ENCODE measurements around the gene TNK1. TPM values are rescaled to one million over a fixed set of nuclear protein-coding genes. Genes with fewer than 3 reads are reported as not detected.

TNK1 gene
- total RNA-seq, 1 donor from 2014 or later = 0.34 TPM

DNA sequence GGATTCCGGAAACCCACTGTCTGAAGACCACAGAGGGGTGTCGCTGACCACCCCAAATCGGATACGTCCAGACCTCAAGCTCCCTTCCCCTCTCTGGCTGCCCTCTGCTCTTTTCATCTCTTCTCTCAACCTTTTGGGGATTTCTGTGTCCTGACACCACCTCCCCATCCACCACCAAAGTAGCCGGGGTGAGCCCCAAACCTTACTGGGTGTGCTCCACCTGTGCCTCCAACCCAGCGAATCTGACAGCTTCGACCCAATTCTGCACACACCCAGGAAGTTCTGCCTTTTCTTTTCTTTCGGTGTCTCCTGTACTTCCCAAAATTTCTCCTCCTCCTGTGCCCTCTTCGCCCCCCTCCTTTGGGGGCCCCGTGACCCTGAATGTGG, 28.4 kb upstream of the TNK1 start:
- Mint-ChIP-seq H3K4me3 (ENCODE audit: unreplicated experiment) (peak overlapping the region; percentile 90), H3K27me3 (ENCODE audit: unreplicated experiment) (peaks cover 11% of the 10 kb centered on the region), H3K9me3 (ENCODE audit: unreplicated experiment) (peaks cover 6% of the 10 kb centered on the region), H3K4me1 (ENCODE audit: low read depth, unreplicated experiment) (peaks cover 6% of the 10 kb centered on the region), H3K27ac (ENCODE audit: unreplicated experiment) (peak overlapping the region; percentile 25), H3K36me3 (ENCODE audit: unreplicated experiment) (no peaks in the 10 kb centered on the region)
- no peak for DNase-seq
- no peak for TF ChIP-seq CTCF (IDR thresholded peaks at IDR 0.05; ENCODE audit: partially characterized antibody, unreplicated experiment)

GRCh38 chr17:7352910-7353635, 27.8 kb upstream of the TNK1 start:
- H3K36me3 Mint-ChIP-seq (ENCODE audit: unreplicated experiment) = no peaks in the 10 kb centered on the region
- H3K9me3 Mint-ChIP-seq (ENCODE audit: unreplicated experiment) = peaks cover 6% of the 10 kb centered on the region
- peak overlapping the region; percentile 90 for H3K4me3 Mint-ChIP-seq (ENCODE audit: unreplicated experiment)
- peaks cover 11% of the 10 kb centered on the region for H3K27me3 Mint-ChIP-seq (ENCODE audit: unreplicated experiment)
- TF ChIP-seq CTCF (IDR thresholded peaks at IDR 0.05; ENCODE audit: partially characterized antibody, unreplicated experiment) = no peak
- no peak for DNase-seq
- peaks cover 6% of the 10 kb centered on the region for H3K4me1 Mint-ChIP-seq (ENCODE audit: low read depth, unreplicated experiment)
- peak overlapping the region; percentile 25 for H3K27ac Mint-ChIP-seq (ENCODE audit: unreplicated experiment)

DNA sequence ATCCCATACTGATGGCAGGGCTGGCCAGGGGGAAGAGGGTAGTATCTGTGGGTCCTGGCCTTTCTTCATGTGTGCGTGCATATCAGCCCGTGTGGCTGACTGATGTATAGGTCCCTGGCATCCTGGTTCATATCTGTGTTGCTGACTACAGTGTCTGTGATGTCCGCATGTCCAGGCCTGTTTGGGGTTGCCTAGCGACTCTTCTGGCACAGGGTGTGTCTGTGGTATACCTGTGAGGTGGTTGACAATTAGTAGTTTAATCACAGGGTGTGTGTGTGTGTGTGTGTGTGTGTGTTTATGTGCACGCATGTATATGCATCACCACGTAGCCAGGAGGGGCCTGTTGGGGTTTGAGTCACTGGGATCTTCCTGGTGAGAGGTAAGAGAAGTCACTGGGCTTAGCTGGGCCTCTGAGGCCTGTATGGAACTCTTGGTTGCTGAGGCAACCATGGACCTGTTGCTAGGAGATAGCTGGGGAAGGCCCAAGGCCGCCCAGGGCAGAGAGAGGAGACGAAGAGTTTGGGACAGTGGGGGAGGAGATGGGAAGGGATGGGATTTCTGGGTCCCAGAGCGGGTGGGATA, 26.5 kb upstream of the TNK1 start:
- H3K27me3 Mint-ChIP-seq (ENCODE audit: unreplicated experiment) = peaks cover 9% of the 10 kb centered on the region
- H3K4me1 Mint-ChIP-seq (ENCODE audit: low read depth, unreplicated experiment) = peaks cover 4% of the 10 kb centered on the region
- H3K4me3 Mint-ChIP-seq (ENCODE audit: unreplicated experiment) = peak overlapping the region; percentile 55
- no peak for TF ChIP-seq CTCF (IDR thresholded peaks at IDR 0.05; ENCODE audit: partially characterized antibody, unreplicated experiment)
- no peak for DNase-seq
- H3K36me3 Mint-ChIP-seq (ENCODE audit: unreplicated experiment) = no peaks in the 10 kb centered on the region
- H3K27ac Mint-ChIP-seq (ENCODE audit: unreplicated experiment) = peak overlapping the region; percentile 66
- peaks cover 6% of the 10 kb centered on the region for H3K9me3 Mint-ChIP-seq (ENCODE audit: unreplicated experiment)

DNA sequence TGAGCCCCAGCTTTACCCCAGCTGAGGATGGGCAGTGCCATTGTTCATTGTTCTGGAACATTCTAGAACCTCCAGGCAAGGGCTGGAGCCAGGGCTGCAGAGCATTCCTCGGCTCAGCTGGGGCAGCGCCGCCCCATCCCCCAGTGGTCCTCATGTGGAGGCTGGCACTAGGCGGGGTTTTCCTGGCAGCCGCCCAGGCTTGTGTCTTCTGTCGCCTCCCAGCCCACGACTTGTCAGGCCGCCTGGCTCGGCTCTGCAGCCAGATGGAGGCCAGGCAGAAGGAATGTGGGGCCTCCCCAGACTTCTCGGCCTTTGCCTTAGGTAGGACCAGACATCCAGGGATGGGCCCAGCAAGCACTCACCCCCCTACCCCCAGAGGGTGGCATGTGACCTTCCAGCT, 25.8 kb upstream of the TNK1 start, which contains the start of gene TMEM95:
TMEM95 (plus strand) TSS at position 104 of the 400 bp plus-strand sequence; CDS start at position 153, 49 bp downstream.
- H3K9me3 Mint-ChIP-seq (ENCODE audit: unreplicated experiment) = peaks cover 6% of the 10 kb centered on the region
- TF ChIP-seq CTCF (IDR thresholded peaks at IDR 0.05; ENCODE audit: partially characterized antibody, unreplicated experiment) = no peak
- H3K36me3 Mint-ChIP-seq (ENCODE audit: unreplicated experiment) = no peaks in the 10 kb centered on the region
- peaks cover 8% of the 10 kb centered on the region for H3K27me3 Mint-ChIP-seq (ENCODE audit: unreplicated experiment)
- peak within 1 kb of the TSS; percentile 66 for H3K27ac Mint-ChIP-seq (ENCODE audit: unreplicated experiment)
- peak within 1 kb of the TSS; percentile 55 for H3K4me3 Mint-ChIP-seq (ENCODE audit: unreplicated experiment)
- DNase-seq = no peak
- peaks cover 4% of the 10 kb centered on the region for H3K4me1 Mint-ChIP-seq (ENCODE audit: low read depth, unreplicated experiment)

DNA sequence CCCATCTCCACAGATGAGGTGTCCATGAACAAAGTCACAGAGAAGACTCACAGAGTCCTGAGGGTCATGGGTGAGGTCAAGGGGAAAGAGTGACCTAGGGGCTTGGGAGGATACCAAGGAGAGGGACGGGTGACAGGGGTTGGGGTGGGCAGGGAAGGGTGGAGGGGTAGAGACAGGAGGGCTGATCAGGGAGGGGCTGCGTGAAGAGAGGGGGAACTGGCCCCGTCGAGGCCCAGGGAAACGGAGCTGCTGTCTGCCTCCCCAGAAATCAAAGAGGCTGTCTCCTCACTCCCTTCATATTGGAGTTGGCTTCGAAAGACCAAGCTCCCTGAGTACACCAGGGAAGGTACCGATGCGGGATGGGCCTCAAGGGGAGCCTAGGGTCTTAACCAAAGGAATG, 25.3 kb upstream of the TNK1 start:
- Mint-ChIP-seq H3K27me3 (ENCODE audit: unreplicated experiment) (peaks cover 8% of the 10 kb centered on the region), H3K4me3 (ENCODE audit: unreplicated experiment) (no peak overlapping the region), H3K27ac (ENCODE audit: unreplicated experiment) (no peak overlapping the region), H3K4me1 (ENCODE audit: low read depth, unreplicated experiment) (peaks cover 4% of the 10 kb centered on the region), H3K36me3 (ENCODE audit: unreplicated experiment) (no peaks in the 10 kb centered on the region), H3K9me3 (ENCODE audit: unreplicated experiment) (peaks cover 6% of the 10 kb centered on the region)
- no peak for DNase-seq
- no peak for TF ChIP-seq CTCF (IDR thresholded peaks at IDR 0.05; ENCODE audit: partially characterized antibody, unreplicated experiment)
